Measurements from ENCODE around the gene KCNMB4.
A peak's percentile ranks its signal among the peaks of the same experiment; 100 is the strongest.

Gene KCNMB4

DNA sequence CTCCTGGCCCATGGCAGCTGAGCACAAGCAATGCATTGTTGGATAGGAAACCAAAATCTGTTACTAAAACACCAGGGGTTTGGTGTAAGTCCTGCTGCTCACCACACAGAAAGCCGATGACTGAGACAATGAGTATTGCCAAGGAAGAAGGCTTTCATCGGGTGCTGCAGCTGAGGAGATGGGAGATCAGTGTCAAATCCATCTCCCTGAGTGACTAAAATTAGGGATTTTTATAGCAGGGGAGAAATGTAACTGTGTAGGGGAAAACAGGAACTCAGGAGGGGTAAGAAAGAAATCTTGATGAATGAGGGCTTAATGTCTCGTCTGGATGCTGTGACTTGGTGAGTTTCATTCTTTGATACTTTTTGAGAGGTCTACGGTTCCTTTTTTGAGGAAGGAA, 97.9 kb downstream of the KCNMB4 start:
- no peak overlapping the region for H3K14ac ChIP-seq (ENCODE audit: low read length)
- no peak for DNase-seq (ENCODE audit: low spot score)
- H3K9me3 ChIP-seq (replicated peaks in 1 of 2; ENCODE audit: control insufficient read depth in 2 of 2, insufficient read depth in 1 of 2, low read depth in 1 of 2, low read length in 2 of 2) = peaks cover 7% of the 10 kb centered on the region in 2 donors
- no peaks in the 10 kb centered on the region for H3K79me1 ChIP-seq (ENCODE audit: low read depth, low read length)
- H2AK5ac ChIP-seq (ENCODE audit: low read depth, low read length) = no peak overlapping the region
- H3K4me3 ChIP-seq (ENCODE audit: low read length in 2 of 2) = no peak overlapping the region
- no peak overlapping the region for H3K23ac ChIP-seq (ENCODE audit: low read depth, low read length, poor library complexity)
- H2BK120ac ChIP-seq (ENCODE audit: low read depth, low read length) = no peak overlapping the region
- H3K27ac ChIP-seq (replicated peaks; ENCODE audit: low read length) = no peak overlapping the region
- no peaks in the 10 kb centered on the region for H3K36me3 ChIP-seq (replicated peaks in 1 of 2; ENCODE audit: control insufficient read depth in 2 of 2, insufficient read depth in 2 of 2, low read length in 2 of 2)
- no peak overlapping the region for H3K4me2 ChIP-seq (ENCODE audit: insufficient read depth, low read length, poor library complexity, severe bottlenecking)
- no peak overlapping the region for H2BK15ac ChIP-seq (ENCODE audit: low read length)
- H3K27me3 ChIP-seq (ENCODE audit: control insufficient read depth in 3 of 3, insufficient read depth in 3 of 3, low read depth in 1 of 3, low read length in 3 of 3) = no peaks in the 10 kb centered on the region
- no peak overlapping the region for H4K8ac ChIP-seq (ENCODE audit: low read depth, low read length)
- H3K9ac ChIP-seq (ENCODE audit: low read depth, low read length, poor library complexity) = no peak overlapping the region
- H2BK12ac ChIP-seq (ENCODE audit: low read length) = no peak overlapping the region
- no CpG with 5 or more reads among the region's 4 CpGs for WGBS, 2 donors (ENCODE audit: extremely low coverage in 2 of 2, insufficient read length in 2 of 2, insufficient replicate concordance in 1 of 2)
- no peak overlapping the region for H2AFZ ChIP-seq (ENCODE audit: low read length)
- no peak overlapping the region for H3K18ac ChIP-seq (ENCODE audit: low read length)
- H2BK5ac ChIP-seq (ENCODE audit: low read length) = no peak overlapping the region
- H4K91ac ChIP-seq (ENCODE audit: low read depth, low read length, poor library complexity) = no peak overlapping the region
- no peak overlapping the region for H3K4ac ChIP-seq (ENCODE audit: low read length)
- no peaks in the 10 kb centered on the region for H3K4me1 ChIP-seq (ENCODE audit: control insufficient read depth in 2 of 2, insufficient read depth in 1 of 2, low read depth in 1 of 2, low read length in 2 of 2)

DNA sequence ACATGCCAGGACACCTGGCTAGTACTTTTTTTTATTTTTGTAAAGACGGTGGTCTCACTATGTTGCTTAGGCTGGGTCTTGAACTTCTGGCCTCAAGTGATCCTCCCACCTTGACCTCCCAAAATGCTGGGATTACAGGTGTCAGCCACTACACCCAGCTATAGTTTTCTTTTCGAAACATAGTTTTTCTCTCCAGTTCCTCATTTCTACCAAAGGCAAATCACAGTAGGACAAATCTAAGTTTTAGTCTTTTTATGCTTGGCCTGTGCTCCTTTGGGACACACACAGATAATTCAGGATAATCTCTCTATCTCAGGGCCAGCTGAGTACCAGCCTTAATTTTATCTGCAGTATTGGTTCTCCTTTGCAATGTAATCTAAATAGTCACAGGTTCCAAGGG, 100.7 kb downstream of the KCNMB4 start:
- no peak overlapping the region for H3K4me3 ChIP-seq (ENCODE audit: low read length in 2 of 2)
- H3K14ac ChIP-seq (ENCODE audit: low read length) = no peak overlapping the region
- H4K8ac ChIP-seq (ENCODE audit: low read depth, low read length) = no peak overlapping the region
- no peaks in the 10 kb centered on the region for H3K4me1 ChIP-seq (ENCODE audit: control insufficient read depth in 2 of 2, insufficient read depth in 1 of 2, low read depth in 1 of 2, low read length in 2 of 2)
- H2AK5ac ChIP-seq (ENCODE audit: low read depth, low read length) = no peak overlapping the region
- DNase-seq (ENCODE audit: low spot score) = no peak
- no peak overlapping the region for H2BK15ac ChIP-seq (ENCODE audit: low read length)
- no peak overlapping the region for H3K18ac ChIP-seq (ENCODE audit: low read length)
- H2AFZ ChIP-seq (ENCODE audit: low read length) = no peak overlapping the region
- H3K79me1 ChIP-seq (ENCODE audit: low read depth, low read length) = no peaks in the 10 kb centered on the region
- no peaks in the 10 kb centered on the region for H3K27me3 ChIP-seq (ENCODE audit: control insufficient read depth in 3 of 3, insufficient read depth in 3 of 3, low read depth in 1 of 3, low read length in 3 of 3)
- no peak overlapping the region for H4K91ac ChIP-seq (ENCODE audit: low read depth, low read length, poor library complexity)
- H3K36me3 ChIP-seq (replicated peaks in 1 of 2; ENCODE audit: control insufficient read depth in 2 of 2, insufficient read depth in 2 of 2, low read length in 2 of 2) = no peaks in the 10 kb centered on the region
- no peak overlapping the region for H3K23ac ChIP-seq (ENCODE audit: low read depth, low read length, poor library complexity)
- peaks cover 5% of the 10 kb centered on the region in 2 donors for H3K9me3 ChIP-seq (replicated peaks in 1 of 2; ENCODE audit: control insufficient read depth in 2 of 2, insufficient read depth in 1 of 2, low read depth in 1 of 2, low read length in 2 of 2)
- no peak overlapping the region for H3K4ac ChIP-seq (ENCODE audit: low read length)
- H3K4me2 ChIP-seq (ENCODE audit: insufficient read depth, low read length, poor library complexity, severe bottlenecking) = no peak overlapping the region
- no peak overlapping the region for H2BK120ac ChIP-seq (ENCODE audit: low read depth, low read length)
- no peak overlapping the region for H2BK5ac ChIP-seq (ENCODE audit: low read length)
- no CpG with 5 or more reads among the region's 2 CpGs for WGBS, 2 donors (ENCODE audit: extremely low coverage in 2 of 2, insufficient read length in 2 of 2, insufficient replicate concordance in 1 of 2)
- no peak overlapping the region for H2BK12ac ChIP-seq (ENCODE audit: low read length)
- no peak overlapping the region for H3K27ac ChIP-seq (replicated peaks; ENCODE audit: low read length)
- no peak overlapping the region for H3K9ac ChIP-seq (ENCODE audit: low read depth, low read length, poor library complexity)

DNA sequence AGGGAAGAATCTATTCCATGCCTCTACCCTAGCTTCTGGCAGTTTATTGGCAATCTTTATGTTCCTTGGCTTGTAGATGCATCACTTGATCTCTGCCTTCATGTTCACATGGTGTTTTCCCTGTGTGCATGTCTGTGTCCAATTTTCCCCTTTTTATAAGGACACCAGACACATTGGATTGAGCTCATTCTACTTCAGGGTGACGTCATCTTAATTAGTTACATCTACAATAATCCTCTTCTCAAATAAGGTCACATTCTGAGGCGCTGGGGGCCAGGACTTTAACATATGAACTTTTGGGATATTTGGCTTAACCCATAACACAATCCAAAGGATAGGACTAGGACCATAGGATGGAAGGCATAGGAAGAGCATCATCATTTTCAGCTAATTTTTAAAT, 101.4 kb downstream of the KCNMB4 start:
- no peak overlapping the region for H3K4ac ChIP-seq (ENCODE audit: low read length)
- no peak overlapping the region for H3K18ac ChIP-seq (ENCODE audit: low read length)
- H4K91ac ChIP-seq (ENCODE audit: low read depth, low read length, poor library complexity) = no peak overlapping the region
- no peak overlapping the region for H2AK5ac ChIP-seq (ENCODE audit: low read depth, low read length)
- no peak overlapping the region for H2BK120ac ChIP-seq (ENCODE audit: low read depth, low read length)
- no peak overlapping the region for H3K27ac ChIP-seq (replicated peaks; ENCODE audit: low read length)
- no peak overlapping the region for H2BK12ac ChIP-seq (ENCODE audit: low read length)
- no peak overlapping the region for H3K4me3 ChIP-seq (ENCODE audit: low read length in 2 of 2)
- H3K4me2 ChIP-seq (ENCODE audit: insufficient read depth, low read length, poor library complexity, severe bottlenecking) = no peak overlapping the region
- WGBS, 2 donors (ENCODE audit: extremely low coverage in 2 of 2, insufficient read length in 2 of 2, insufficient replicate concordance in 1 of 2) = no CpG with 5 or more reads among the region's 2 CpGs
- no peak overlapping the region for H3K9ac ChIP-seq (ENCODE audit: low read depth, low read length, poor library complexity)
- no peak overlapping the region for H3K14ac ChIP-seq (ENCODE audit: low read length)
- H2BK15ac ChIP-seq (ENCODE audit: low read length) = no peak overlapping the region
- H3K9me3 ChIP-seq (replicated peaks in 1 of 2; ENCODE audit: control insufficient read depth in 2 of 2, insufficient read depth in 1 of 2, low read depth in 1 of 2, low read length in 2 of 2) = peaks cover 5% of the 10 kb centered on the region in 2 donors
- no peak for DNase-seq (ENCODE audit: low spot score)
- H2AFZ ChIP-seq (ENCODE audit: low read length) = peak overlapping the region; percentile 81
- H4K8ac ChIP-seq (ENCODE audit: low read depth, low read length) = no peak overlapping the region
- no peaks in the 10 kb centered on the region for H3K79me1 ChIP-seq (ENCODE audit: low read depth, low read length)
- H3K23ac ChIP-seq (ENCODE audit: low read depth, low read length, poor library complexity) = no peak overlapping the region
- no peaks in the 10 kb centered on the region for H3K27me3 ChIP-seq (ENCODE audit: control insufficient read depth in 3 of 3, insufficient read depth in 3 of 3, low read depth in 1 of 3, low read length in 3 of 3)
- no peak overlapping the region for H2BK5ac ChIP-seq (ENCODE audit: low read length)
- H3K4me1 ChIP-seq (ENCODE audit: control insufficient read depth in 2 of 2, insufficient read depth in 1 of 2, low read depth in 1 of 2, low read length in 2 of 2) = no peaks in the 10 kb centered on the region
- no peaks in the 10 kb centered on the region for H3K36me3 ChIP-seq (replicated peaks in 1 of 2; ENCODE audit: control insufficient read depth in 2 of 2, insufficient read depth in 2 of 2, low read length in 2 of 2)

- H2BK120ac ChIP-seq (ENCODE audit: low read depth, low read length) = no peak overlapping the region
- DNase-seq (ENCODE audit: low spot score) = no peak
- H3K4me1 ChIP-seq (ENCODE audit: control insufficient read depth in 2 of 2, insufficient read depth in 1 of 2, low read depth in 1 of 2, low read length in 2 of 2) = no peaks in the 10 kb centered on the region
- no peaks in the 10 kb centered on the region for H3K36me3 ChIP-seq (replicated peaks in 1 of 2; ENCODE audit: control insufficient read depth in 2 of 2, insufficient read depth in 2 of 2, low read length in 2 of 2)
- H3K14ac ChIP-seq (ENCODE audit: low read length) = no peak overlapping the region
- no peak overlapping the region for H3K9ac ChIP-seq (ENCODE audit: low read depth, low read length, poor library complexity)
- no peak overlapping the region for H4K8ac ChIP-seq (ENCODE audit: low read depth, low read length)
- H3K27ac ChIP-seq (replicated peaks; ENCODE audit: low read length) = no peak overlapping the region
- no peak overlapping the region for H3K4me2 ChIP-seq (ENCODE audit: insufficient read depth, low read length, poor library complexity, severe bottlenecking)
- H2BK15ac ChIP-seq (ENCODE audit: low read length) = no peak overlapping the region
- H4K91ac ChIP-seq (ENCODE audit: low read depth, low read length, poor library complexity) = no peak overlapping the region
- H3K79me1 ChIP-seq (ENCODE audit: low read depth, low read length) = no peaks in the 10 kb centered on the region
- H2AK5ac ChIP-seq (ENCODE audit: low read depth, low read length) = no peak overlapping the region
- no peak overlapping the region for H2BK12ac ChIP-seq (ENCODE audit: low read length)
- no peak overlapping the region for H3K4ac ChIP-seq (ENCODE audit: low read length)
- H3K27me3 ChIP-seq (ENCODE audit: control insufficient read depth in 3 of 3, insufficient read depth in 3 of 3, low read depth in 1 of 3, low read length in 3 of 3) = no peaks in the 10 kb centered on the region
- peaks cover 5% of the 10 kb centered on the region in 2 donors for H3K9me3 ChIP-seq (replicated peaks in 1 of 2; ENCODE audit: control insufficient read depth in 2 of 2, insufficient read depth in 1 of 2, low read depth in 1 of 2, low read length in 2 of 2)
- no peak overlapping the region for H2BK5ac ChIP-seq (ENCODE audit: low read length)
- no CpG with 5 or more reads among the region's 10 CpGs for WGBS, 2 donors (ENCODE audit: extremely low coverage in 2 of 2, insufficient read length in 2 of 2, insufficient replicate concordance in 1 of 2)
- H2AFZ ChIP-seq (ENCODE audit: low read length) = peak overlapping the region; percentile 81
- H3K23ac ChIP-seq (ENCODE audit: low read depth, low read length, poor library complexity) = no peak overlapping the region
- no peak overlapping the region for H3K18ac ChIP-seq (ENCODE audit: low read length)
- no peak overlapping the region for H3K4me3 ChIP-seq (ENCODE audit: low read length in 2 of 2)
These were observed 102.0 kb downstream of the KCNMB4 start for GRCh38 chr12:70467918-70468733.
